Measurements from ENCODE around the gene TIRAP. TPM values are rescaled to one million over a fixed set of nuclear protein-coding genes. Genes with fewer than 3 reads are reported as not detected.

The TIRAP gene
- total and polyA plus RNA-seq, 2 donors (not counting 1 experiment from before 2014, with no cell fraction given): 4.8 to 5.4 TPM

DNA sequence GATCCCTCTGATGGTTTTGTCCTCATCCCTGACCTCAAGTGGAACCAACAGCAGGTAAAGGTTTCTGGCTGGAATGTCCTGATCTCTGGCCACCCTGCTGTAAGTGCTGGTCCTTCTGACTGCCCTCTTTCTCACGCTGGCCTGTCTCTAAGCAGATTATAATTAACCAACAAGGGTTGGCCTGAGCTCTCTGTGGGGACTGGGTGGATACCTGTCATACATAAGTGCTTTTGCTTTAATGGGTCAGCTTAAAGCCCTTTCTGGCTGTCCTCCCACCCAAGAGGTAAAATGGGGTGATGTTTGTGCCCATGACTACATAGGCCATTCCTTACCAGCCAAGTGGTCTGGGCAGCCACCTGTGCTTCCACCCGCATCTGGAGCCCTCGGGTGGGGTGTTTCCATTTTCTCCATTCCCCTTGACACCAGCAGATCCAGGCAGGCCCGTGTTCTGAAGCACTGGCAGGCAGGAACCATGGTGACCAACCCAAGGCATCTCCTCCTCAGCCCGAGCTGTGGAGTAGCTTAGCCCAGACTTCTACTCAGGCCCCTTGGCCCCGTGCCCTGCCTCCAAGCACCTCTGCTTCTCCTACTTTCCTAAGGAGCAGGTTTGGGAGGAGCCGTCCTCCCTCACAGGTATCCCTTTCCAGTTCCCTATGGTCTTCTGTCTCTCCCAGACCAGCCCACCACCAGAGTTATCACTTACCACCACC is 55.6 kb downstream of the TIRAP start:
- Histone ChIP-seq H3K9me3 (ENCODE audit: control insufficient read depth, insufficient read depth, low read depth, low read length) (no peaks in the 10 kb centered on the region), H3K4me1 (ENCODE audit: control insufficient read depth, extremely low read depth, insufficient read depth, low read length) (peaks cover 14% of the 10 kb centered on the region), H4K20me1 (ENCODE audit: control insufficient read depth, extremely low read depth, insufficient read depth, low read length) (no peaks in the 10 kb centered on the region), H3K36me3 (ENCODE audit: control insufficient read depth, insufficient read depth, low read length) (peaks cover 8% of the 10 kb centered on the region), H3K4me2 (ENCODE audit: extremely low read depth, insufficient read depth, low read length) (no peak overlapping the region), H3K79me2 (ENCODE audit: control insufficient read depth, insufficient read depth, low read length) (no peaks in the 10 kb centered on the region), H3K9ac (ENCODE audit: insufficient read depth, low read length) (no peak overlapping the region), H2AFZ (ENCODE audit: low read length) (no peak overlapping the region), H3K27me3 (ENCODE audit: control insufficient read depth, insufficient read depth, low read length) (no peaks in the 10 kb centered on the region), H3K27ac (ENCODE audit: insufficient read depth, low read length) (no peak overlapping the region), H3K4me3 (replicated peaks in 1 of 4; ENCODE audit: control extremely low read depth in 1 of 4, insufficient read depth in 1 of 4, low read depth in 3 of 4, low read length in 4 of 4) (no peak overlapping the region)
- no peak for DNase-seq (ENCODE audit: low read depth in 2 of 2)
- TF ChIP-seq CTCF (conservative IDR thresholded peaks at IDR 0.05 in 1 of 2, IDR thresholded peaks at IDR 0.05 in 1 of 2; ENCODE audit: low read depth in 1 of 2, low read length in 2 of 2): no peak
- TF ChIP-seq EZH2 (IDR thresholded peaks at IDR 0.05; ENCODE audit: low read length, missing control alignments): no peak

DNA sequence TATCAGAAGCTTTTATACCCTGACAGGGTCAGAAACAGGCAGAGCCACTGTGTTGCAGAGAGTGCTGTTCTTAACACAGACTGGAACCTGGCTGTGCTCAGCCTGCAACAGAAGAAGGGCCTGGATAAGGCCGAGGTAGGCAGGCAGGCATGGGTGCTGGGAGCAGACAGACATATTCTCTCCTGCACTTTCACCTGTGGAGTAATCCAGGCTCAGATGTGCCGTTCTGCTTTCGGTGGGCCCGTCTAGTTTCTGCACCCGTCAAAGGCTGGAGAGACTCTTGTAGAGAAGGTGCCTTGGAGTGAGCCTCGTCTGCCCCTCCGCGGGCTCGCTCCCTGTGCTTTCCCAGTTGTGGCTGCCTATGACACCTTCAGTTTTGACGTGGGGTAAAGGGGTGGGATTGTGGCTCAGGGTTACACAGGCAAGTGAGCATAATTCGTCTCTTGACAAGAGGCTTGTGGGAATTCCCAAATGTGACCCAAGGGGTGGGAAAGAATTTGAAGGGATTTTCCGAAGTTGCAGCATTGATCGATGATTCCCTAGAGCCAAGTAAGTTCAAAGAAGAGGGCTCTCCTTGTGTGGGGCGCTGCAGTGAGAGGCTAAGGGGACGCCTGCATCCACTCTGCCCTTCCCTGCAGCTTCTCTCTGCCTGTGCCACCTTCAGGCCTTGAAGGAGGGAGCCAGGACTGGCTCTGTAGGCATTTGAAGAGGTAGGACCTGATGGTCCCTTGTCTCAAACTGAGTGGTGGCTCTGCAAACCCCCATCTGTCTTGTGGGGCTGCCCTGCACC is 56.4 kb downstream of the TIRAP start:
- Histone ChIP-seq H3K27me3 (ENCODE audit: control insufficient read depth, insufficient read depth, low read length) (no peaks in the 10 kb centered on the region), H3K9ac (ENCODE audit: insufficient read depth, low read length) (no peak overlapping the region), H3K27ac (ENCODE audit: insufficient read depth, low read length) (no peak overlapping the region), H3K79me2 (ENCODE audit: control insufficient read depth, insufficient read depth, low read length) (no peaks in the 10 kb centered on the region), H2AFZ (ENCODE audit: low read length) (no peak overlapping the region), H3K4me3 (replicated peaks in 1 of 4; ENCODE audit: control extremely low read depth in 1 of 4, insufficient read depth in 1 of 4, low read depth in 3 of 4, low read length in 4 of 4) (no peak overlapping the region), H3K4me2 (ENCODE audit: extremely low read depth, insufficient read depth, low read length) (no peak overlapping the region), H4K20me1 (ENCODE audit: control insufficient read depth, extremely low read depth, insufficient read depth, low read length) (no peaks in the 10 kb centered on the region), H3K36me3 (ENCODE audit: control insufficient read depth, insufficient read depth, low read length) (peaks cover 8% of the 10 kb centered on the region), H3K4me1 (ENCODE audit: control insufficient read depth, extremely low read depth, insufficient read depth, low read length) (peaks cover 14% of the 10 kb centered on the region), H3K9me3 (ENCODE audit: control insufficient read depth, insufficient read depth, low read depth, low read length) (no peaks in the 10 kb centered on the region)
- peak in 1 of 2 donors; percentile 36 for DNase-seq (ENCODE audit: low read depth in 2 of 2)
- TF ChIP-seq CTCF (conservative IDR thresholded peaks at IDR 0.05 in 1 of 2, IDR thresholded peaks at IDR 0.05 in 1 of 2; ENCODE audit: low read depth in 1 of 2, low read length in 2 of 2) (no peak), EZH2 (IDR thresholded peaks at IDR 0.05; ENCODE audit: low read length, missing control alignments) (no peak)

- H3K79me2 ChIP-seq (ENCODE audit: control insufficient read depth, insufficient read depth, low read length): no peaks in the 10 kb centered on the region
- no peak overlapping the region for H3K9ac ChIP-seq (ENCODE audit: insufficient read depth, low read length)
- H3K27me3 ChIP-seq (ENCODE audit: control insufficient read depth, insufficient read depth, low read length): no peaks in the 10 kb centered on the region
- no peaks in the 10 kb centered on the region for H4K20me1 ChIP-seq (ENCODE audit: control insufficient read depth, extremely low read depth, insufficient read depth, low read length)
- DNase-seq (ENCODE audit: low read depth in 2 of 2): peak; percentile 69 to 77
- no peak overlapping the region for H2AFZ ChIP-seq (ENCODE audit: low read length)
- no peak for TF ChIP-seq CTCF (conservative IDR thresholded peaks at IDR 0.05 in 1 of 2, IDR thresholded peaks at IDR 0.05 in 1 of 2; ENCODE audit: low read depth in 1 of 2, low read length in 2 of 2)
- no peak for TF ChIP-seq EZH2 (IDR thresholded peaks at IDR 0.05; ENCODE audit: low read length, missing control alignments)
- H3K4me1 ChIP-seq (ENCODE audit: control insufficient read depth, extremely low read depth, insufficient read depth, low read length): peaks cover 9% of the 10 kb centered on the region
- no peak overlapping the region for H3K4me2 ChIP-seq (ENCODE audit: extremely low read depth, insufficient read depth, low read length)
- no peak overlapping the region for H3K27ac ChIP-seq (ENCODE audit: insufficient read depth, low read length)
- no peaks in the 10 kb centered on the region for H3K9me3 ChIP-seq (ENCODE audit: control insufficient read depth, insufficient read depth, low read depth, low read length)
- no peak overlapping the region for H3K4me3 ChIP-seq (replicated peaks in 1 of 4; ENCODE audit: control extremely low read depth in 1 of 4, insufficient read depth in 1 of 4, low read depth in 3 of 4, low read length in 4 of 4)
- peaks cover 7% of the 10 kb centered on the region for H3K36me3 ChIP-seq (ENCODE audit: control insufficient read depth, insufficient read depth, low read length)
These were observed 57.1 kb downstream of the TIRAP start for GRCh38 chr11:126339863-126340434.

All from fibroblast of lung (primary cell).